Endothelial cell of hepatic sinusoid (primary cell): Measurements from ENCODE around the gene HIVEP3.

Experiments used
- in situ Hi-C: cut with HindIII; loops from 2 replicates; pipeline ENCODE4 v1.10.0; 2017; ENCODE audit warnings: low sequenced_read_pairs

The HIVEP3 gene

DNA sequence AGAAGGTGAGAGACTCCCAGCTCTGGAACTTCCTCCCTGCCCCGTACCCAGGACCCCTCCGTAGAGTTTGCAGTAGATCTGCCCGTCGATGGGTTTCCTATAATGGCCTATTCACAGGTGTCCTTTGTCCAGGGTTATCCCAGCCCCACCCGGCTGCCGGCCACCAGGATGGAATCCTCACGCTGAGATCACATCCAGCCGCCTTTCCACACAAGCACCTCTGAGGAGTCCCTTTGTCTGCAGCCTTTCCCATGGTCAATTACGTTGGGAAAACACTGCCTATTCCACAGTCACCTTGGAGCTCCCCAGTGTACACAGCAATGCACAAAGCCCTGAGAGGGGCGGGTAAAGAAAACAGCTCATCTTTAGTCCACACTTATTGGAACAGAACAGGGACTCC lies 244.2 kb downstream of the HIVEP3 start:
- in situ Hi-C loops = no loop called here

DNA sequence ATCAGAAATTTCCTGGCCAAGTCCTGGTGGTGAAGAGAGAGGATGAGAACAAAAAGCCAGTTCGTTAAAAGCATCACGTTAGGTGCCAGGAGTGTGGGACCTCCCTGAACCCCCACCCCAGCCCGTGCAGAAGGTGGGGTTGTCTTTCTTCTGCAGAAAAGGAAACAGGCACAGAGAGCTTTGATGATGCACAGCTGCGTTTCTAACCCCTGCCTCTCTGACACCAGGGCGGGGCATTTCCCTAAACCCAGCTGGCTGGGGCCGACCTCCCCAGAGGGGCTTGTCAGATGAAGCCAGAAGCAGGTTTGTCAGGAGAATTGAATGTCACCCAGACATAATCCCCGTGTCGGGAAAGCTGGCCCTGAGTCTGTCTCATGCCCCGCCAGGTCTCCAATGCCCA lies 244.9 kb downstream of the HIVEP3 start:
- in situ Hi-C loops = no loop called here

DNA sequence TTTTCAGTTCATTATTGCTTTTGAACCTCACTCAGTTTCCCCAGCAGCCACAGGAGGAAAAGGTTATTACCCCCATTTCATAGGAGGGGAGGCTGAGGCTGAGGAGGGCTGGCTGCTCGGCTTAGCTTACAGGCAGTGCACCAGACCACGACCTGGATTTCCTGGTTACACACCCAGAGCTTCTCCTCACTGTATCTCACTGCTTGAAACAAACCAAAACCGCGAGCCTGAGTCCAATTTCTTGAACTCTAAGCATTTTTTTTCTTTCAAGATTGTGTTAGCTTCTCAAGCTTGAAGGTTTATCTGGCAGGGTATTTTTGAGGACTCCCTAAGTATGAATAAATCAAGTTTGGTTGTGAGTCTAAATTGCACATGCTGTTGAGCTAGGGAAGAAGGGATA lies 245.3 kb downstream of the HIVEP3 start:
- in situ Hi-C loops = no loop called here

DNA sequence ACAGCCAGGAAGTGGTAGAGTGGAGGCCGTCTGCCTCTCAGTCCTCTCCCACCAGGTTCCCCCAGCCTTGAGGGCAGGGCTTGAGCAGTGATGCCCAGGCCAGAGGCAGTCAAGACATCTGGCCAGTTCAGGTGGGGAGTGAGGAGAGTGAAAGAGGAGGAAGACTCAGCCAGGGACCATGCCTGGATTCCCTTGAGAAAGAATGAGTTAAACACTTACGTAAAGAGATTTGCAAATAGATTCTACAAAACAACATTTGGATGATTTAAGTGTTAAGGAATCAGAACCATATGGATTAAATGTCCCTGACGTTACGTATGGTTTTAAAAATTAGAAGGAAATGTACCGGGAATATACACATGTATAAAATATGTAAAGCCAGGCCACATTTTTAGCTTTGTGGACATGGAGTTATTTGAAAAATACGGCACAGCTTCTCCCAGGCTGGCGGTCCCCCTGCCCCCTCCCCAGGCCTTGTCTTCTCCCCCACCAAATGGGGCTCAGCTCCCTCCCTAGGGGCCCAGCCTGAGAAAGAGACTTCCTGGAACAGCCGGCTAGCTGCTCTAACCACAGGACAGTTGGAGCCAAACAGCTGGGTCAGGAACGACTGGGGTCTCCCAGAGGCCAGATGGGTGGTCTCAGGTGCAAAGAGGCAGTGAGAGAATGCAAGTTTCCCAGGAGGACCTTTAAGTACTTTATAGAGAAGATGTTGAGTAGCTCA lies 245.9 kb downstream of the HIVEP3 start:
- in situ Hi-C loops = no loop called here

DNA sequence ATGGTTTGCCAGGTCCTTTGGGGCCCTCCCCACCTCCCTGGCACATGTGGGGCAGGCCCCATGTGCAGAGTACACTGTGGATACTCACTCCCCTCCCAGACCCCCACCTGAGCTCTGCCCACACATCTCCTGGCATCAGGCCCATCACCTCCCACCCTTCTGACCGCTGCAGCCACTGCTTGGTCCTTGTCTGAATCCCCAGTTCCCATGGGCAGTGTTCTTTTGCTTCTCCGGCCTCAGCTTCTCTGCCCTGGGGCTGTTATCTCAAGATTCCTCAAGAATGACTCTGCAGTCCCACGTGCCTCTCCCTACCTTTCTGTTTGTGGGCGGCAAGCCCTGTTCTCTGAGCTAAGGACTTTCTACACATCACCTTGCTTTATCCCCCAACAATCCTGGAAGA lies 246.5 kb downstream of the HIVEP3 start:
- in situ Hi-C loops = no loop called here

DNA sequence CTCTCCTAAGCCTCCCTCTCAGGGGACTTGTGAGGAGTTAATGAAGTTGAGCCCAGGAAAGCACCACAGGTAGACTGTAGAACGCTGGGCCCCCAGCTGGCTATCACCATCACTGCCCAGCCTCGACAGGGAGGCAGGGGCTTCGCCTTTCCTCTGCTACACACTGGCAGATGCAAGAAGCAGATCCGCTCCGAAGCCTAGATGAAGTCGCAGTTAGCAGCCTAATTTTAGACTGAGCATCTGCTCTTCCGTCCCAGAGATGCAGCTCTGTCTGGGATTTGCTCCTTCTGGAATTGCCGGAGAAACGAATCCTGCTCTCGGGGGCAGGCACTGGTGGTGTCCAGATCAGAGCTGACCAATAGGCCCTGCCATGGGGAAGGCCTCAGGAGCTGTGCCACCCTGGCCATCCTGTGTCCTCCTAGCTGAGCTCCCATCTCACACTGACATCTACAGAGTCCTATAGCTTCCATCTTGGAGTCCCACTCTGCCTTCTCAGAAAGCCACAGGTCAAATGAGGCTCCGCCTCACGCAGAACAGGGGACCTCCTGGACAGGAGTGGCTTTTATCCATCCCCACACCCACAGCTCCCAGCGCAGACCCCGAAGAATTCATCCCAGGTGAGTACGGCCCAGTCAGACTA lies 247.5 kb downstream of the HIVEP3 start:
- in situ Hi-C loops = no loop called here

DNA sequence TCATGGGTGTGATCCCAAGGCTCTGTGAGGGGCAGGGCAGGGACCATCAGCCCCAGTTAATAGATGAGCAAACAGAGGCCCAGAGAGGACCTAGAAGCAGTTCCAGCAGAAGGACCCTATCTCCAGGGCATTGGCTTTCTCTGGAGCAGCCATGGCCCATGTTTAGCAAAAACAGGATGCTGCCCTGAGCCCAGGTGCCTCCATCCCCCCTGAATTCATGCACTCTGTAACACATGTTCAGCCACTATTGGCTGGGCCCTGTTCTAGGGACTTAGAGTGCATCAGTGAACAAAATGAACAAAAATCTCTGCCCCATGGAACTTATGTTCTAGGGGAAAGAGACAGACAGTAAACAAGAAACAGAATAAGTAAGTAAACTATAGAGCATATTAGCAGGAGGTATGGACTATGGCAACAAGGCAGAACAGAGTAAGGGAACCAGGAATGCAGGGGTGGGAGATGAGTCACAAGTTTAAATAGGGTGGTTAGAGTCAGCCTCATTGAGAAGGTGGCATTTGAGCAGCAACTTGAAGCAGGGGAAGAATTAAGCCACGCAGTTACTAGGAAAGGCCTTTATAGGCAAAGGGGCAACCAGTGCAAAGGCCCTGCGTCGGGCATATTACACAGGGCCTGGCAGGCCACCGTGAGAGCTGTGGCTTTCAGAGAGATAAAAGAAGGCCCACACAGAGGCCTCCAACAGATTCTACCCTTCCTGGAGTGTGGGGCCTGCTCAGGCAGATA lies 248.3 kb downstream of the HIVEP3 start:
- in situ Hi-C loops = no loop called here

DNA sequence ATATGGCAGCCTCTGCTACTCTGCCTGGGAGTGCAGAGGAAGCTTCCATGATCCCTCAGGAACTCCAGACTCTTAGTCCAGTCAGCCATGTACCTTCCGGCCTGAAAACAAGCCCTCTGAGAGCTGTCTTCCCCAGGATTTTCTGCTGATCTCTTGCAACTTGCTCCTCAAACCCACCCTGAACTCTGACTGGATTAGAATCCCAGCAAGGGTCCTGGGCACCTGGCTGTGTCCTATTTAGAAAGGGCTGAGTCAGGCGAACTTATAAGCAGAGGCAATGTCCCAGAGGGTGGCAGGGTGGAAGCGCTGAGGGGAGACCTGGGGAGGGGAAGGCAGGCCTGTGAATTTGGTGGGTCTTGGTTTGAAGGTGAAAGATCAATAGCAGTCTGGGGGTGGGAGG lies 249.8 kb downstream of the HIVEP3 start:
- in situ Hi-C loops = loop anchor here (5.0 kb wide), 1 partner anchor 33 kb away; no protein-coding TSS in a partner anchor

DNA sequence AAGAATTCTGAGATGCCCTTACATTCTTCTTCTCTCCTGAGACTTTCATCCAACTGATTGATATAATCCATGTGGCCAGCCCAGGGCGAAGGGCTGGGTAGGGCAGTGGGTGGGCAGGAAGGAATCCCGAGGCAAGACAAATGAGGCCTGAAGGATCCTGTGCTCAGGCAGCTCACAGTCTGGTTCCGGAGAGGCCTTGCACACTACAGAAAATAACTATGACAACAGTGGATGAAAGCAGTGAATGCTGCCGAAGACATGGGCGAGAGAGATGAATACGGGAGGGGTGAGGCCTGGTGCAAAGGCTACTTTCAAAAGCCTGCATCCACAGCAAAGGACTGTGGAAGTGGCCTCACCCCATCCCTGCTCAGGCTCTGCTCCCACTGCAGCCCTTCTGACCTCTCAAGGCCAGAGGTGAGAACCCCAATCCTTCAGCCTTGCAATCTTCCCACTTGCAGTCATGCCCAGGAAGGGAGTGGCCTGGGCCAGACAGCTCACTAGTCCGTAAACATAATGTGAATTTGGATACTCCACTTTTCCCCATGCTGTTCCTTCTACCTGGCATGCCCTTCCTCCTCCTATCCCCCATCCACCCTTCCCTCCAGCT lies 250.6 kb downstream of the HIVEP3 start:
- in situ Hi-C loops = loop anchor here (5.0 kb wide), 1 partner anchor 34 kb away; no protein-coding TSS in a partner anchor

DNA sequence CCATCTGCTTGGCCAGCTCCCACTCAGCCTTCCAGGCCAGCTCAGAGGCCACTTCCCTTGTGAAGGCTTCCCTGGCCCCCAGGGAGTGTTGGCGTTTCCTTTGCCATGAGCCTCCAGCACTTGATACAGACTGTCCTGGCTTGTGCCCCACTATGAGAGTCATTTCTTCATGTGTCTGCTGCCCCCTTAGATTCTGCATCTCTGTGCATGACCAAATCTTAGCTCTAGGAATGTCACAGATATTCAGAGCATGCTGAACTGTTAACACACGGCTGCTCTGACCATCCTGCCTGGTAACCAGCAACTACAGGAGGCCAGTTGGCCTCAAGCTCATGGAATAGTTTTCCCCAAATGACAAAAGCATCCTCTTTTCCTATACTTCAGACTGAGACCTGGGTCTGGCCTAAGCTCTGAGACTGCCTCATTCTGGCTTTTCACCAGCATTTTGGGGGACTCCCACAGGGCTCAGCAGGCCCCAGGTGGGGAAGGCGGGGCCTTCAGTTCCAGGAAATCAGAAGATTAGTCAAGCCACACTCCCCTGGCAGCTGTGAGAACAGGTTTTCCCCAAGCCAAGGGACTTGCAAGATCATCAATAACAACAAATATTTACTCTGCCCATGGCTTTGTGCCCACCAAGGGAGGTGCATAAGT lies 251.6 kb downstream of the HIVEP3 start:
- in situ Hi-C loops = loop anchor here (5.0 kb wide), 1 partner anchor 35 kb away; no protein-coding TSS in a partner anchor

DNA sequence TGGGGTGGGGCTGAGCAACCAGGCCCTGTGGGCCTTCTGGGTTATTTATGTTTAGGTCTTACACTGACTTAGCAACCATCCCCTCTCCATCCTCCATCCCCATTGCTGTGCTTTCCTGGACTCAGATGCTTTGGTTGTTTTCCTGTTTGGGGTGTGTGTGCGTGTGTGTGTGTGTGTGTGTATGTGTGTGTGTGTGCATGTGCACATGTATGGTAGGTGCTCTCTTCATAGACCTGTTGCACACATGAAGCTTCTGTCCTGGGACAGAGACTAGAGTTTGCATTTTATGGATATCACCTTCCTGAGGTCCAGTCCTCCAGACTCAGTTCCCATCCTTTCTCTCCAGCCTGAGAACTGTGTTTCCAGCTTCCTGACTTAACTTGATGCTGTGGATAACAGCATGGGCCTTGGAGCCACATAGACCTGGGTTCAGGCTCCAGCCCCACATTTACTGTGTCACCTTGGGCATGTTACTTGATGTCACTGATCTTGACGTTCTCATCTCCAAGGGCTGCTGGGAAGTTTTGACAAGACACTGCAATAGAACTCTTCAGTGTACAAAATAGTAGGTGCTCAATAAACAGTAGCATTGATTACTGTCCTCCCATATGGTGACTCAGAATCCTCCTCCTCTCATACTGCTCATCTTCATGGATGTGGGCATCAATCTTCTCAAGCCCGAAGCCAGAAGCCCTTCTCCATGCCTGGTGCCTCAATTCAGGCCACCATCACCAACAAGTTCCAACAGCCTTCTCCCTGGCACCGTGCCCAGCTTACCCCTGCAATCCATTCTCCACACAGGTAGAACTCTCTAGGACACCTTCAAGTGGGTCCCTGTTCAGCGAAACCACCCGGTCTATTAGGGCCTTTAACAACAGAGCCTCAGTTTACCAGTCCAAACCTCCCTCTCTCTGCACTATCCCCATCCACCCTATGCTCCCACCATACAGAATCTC lies 252.5 kb downstream of the HIVEP3 start:
- in situ Hi-C loops = loop anchor here (5.0 kb wide), 1 partner anchor 36 kb away; no protein-coding TSS in a partner anchor

DNA sequence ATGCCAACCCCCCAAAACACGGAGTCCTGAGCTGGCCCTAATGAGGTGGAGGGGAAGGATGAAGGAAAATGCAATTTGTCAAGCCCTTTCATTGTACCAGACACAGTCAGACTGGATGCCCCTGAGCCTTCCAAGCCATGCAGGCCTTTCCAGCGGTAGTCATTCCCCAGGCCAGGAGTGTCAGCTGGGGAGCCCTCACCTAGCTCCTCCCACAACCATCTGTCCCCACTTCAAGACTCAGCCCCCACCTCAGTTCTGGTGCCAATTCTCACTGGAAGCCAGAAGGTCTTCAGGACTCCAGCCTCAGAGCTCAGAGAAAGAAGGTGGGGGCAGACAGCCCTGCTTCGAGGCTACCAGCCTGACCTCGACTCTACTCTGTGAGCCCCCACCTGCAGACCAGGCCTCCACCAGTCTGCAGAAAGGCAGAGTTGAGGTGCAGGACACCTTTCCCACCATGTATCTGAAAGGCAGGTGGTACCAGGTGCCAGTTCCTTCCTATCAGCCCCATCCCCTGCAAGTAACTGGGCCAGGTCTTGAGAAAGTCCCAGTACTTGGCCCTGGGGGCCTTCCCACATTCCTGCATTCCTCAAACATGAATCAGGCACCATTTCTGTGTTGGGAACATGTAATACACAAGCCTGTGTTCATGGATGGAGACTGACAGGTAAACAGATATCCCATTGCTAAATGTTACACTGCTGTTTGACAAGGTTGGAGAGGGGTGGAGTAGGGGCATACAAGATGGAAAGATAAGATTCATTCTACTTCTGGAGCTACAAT lies 253.7 kb downstream of the HIVEP3 start:
- in situ Hi-C loops = loop anchor here (5.0 kb wide), 1 partner anchor 37 kb away; no protein-coding TSS in a partner anchor

DNA sequence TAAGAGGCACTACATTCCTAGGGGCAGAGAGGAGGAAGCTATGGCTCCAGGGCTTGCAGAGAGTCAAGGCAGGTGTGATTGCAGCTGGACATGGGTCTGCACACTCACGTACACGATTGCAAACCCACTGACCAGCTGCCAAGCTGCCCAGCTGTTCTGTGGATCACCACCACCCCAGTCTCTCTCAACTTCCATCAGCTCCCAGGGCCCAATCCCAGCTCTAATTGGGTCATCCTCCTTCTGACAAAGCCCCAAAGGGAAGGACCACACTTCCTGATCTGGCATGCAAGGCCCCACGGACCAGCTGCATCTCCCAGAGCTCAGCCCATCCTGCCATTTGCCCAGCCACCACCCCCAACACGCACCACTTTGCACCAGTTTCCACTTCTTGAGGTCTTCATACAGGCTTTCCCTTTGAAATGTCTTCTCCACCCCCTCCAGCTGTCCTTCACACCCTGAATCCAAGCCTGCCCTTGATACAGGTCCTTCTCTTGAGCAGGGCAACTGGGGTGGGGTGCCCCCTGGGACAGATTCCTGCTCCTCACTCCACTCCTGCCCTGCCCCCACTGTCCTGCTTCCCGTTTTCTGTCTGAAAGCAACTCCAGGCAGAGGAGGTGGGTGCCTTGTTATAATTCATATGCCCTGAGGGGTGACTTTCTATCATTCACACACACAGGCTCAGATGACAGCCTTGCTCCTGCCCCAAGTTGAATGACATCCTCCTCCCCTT lies 254.9 kb downstream of the HIVEP3 start:
- in situ Hi-C loops = no loop called here

DNA sequence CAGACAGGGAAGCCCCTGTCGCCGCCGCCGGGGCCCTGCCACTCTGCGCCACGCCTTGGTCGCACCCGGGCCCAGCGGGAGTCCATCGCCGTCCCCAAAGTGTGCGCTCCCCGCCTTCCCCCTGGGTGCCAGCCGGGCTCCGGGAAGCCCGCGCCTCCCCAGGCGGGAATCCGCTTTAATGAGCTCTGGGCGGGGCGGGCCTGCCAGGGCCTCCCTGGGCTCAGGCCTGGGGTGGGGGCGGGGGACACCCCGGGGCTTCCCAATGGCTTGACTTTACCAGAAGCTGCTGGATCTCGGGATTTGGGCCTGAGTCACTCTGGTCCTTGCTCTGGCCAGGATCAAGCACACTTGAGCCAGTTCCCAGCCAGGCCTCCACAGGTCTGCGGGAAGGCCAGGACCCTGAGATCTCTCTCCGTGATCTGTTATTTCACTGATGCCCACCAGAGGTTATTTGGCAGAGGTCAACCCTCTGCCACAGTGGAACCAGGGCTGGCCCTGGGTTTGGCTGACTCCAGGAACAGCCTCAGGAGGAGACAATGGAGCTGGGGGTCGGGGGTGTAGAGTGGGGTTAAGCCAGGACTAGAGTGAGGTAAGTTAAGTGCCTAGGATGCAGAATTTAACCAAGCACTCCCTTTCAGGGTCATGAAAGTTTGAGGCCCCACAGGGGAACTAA lies 255.8 kb downstream of the HIVEP3 start:
- in situ Hi-C loops = no loop called here

DNA sequence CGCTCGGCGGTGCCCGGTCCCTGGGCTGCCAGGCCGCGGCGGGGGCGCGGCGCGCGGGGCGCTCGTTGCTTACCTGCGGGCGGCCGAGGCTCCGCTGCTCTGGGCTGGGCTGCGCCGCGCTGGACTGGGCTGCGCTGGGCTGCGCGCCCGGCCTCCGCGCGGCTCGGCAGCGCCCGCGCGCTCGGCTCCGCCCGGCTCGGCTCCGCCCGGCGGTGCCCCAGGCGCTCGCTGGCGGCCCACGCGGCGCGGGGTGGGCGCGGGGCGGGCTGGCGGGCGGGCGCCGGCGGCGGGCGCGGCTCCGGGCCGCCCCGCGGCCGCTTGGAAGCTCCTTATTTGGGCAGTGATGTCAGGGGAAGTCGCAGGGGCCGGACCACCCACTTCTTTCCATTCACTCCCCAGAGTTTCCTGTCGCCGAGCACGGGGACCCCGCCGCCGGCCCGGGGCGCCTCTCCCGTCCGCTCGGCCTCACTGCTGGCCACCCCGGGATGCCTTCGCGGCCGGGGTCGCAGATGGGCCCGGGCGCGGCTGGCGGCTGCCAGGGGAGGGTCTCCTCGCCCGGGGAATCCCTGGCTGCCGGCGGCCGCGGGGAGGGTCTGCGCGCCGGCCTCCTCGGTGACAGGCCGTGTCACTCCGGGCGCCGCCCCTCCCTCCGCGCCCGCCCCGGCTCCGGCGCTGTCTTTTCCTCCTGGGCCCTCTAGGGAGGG lies 256.5 kb downstream of the HIVEP3 start:
- in situ Hi-C loops = no loop called here

DNA sequence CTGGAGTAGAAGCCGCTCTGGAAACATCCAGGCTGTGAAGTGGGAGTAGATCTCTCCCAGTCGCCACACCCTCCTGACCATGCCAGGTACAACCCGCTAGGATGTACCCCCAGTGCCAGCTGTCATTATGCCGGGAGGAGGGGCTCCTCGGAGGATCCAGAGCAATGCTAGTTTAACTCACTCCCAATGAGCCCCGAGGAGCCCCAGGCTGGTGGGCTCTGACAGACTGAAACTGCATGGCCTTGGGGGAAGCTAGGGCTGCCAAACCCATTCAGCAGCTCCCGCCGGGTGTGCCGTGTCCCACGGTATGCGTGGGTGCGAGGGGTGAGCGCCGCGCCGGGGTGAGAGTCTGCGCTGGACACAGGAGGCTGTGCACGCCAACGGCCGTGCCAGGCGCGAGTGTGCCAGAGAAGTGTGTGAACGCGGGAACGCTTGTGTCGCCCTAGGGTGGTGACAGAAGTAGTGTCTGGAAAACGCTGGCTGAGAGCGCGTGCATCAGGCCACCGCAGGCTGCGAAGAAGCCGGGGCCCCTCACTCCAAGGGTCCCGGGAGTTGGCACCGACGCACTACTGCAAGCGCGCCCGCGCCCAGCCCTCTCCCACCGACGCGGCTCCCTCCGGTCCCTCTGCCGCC lies 257.2 kb downstream of the HIVEP3 start:
- in situ Hi-C loops = no loop called here
